Body of pancreas (tissue), 4 donors: ENCODE results near the gene RFX4.

Experiments
- POLR2A ChIP-seq, 3 donors: fragments of 450-650 bp; IDR thresholded peaks; one replicate each; pipeline ENCODE4 v1.6.1; 2016; ENCODE audit warnings: antibody characterized with exemption in 3 of 3, mild to moderate bottlenecking in 2 of 3
- TF ChIP-seq, protein P1 (sequence below), 7 experiments: fragments of 450-650 bp in 4 of 7; fragments of 200-600 bp in 3 of 7; sonication (generic) in 3 of 7; IDR thresholded peaks; one replicate each; pipeline ENCODE4 v1.5.1; 2016 to 2019; ENCODE audit warnings: antibody characterized with exemption in 7 of 7

GRCh38 chr12:106704081-106704480 is 121.3 kb downstream of the RFX4 start:
- TF ChIP-seq, protein P1, sequence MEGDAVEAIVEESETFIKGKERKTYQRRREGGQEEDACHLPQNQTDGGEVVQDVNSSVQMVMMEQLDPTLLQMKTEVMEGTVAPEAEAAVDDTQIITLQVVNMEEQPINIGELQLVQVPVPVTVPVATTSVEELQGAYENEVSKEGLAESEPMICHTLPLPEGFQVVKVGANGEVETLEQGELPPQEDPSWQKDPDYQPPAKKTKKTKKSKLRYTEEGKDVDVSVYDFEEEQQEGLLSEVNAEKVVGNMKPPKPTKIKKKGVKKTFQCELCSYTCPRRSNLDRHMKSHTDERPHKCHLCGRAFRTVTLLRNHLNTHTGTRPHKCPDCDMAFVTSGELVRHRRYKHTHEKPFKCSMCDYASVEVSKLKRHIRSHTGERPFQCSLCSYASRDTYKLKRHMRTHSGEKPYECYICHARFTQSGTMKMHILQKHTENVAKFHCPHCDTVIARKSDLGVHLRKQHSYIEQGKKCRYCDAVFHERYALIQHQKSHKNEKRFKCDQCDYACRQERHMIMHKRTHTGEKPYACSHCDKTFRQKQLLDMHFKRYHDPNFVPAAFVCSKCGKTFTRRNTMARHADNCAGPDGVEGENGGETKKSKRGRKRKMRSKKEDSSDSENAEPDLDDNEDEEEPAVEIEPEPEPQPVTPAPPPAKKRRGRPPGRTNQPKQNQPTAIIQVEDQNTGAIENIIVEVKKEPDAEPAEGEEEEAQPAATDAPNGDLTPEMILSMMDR (IDR thresholded peaks at IDR 0.05): no peak
- no peak for TF ChIP-seq POLR2A (IDR thresholded peaks at IDR 0.05)
